ENCODE data around the gene VDAC2.

Gene VDAC2

GRCh38 chr10:75254739-75255138 lies 44.1 kb downstream of the VDAC2 start:
- no peak for FAIRE-seq

GRCh38 chr10:75260990-75261389 lies 50.4 kb downstream of the VDAC2 start:
- FAIRE-seq: no peak

DNA sequence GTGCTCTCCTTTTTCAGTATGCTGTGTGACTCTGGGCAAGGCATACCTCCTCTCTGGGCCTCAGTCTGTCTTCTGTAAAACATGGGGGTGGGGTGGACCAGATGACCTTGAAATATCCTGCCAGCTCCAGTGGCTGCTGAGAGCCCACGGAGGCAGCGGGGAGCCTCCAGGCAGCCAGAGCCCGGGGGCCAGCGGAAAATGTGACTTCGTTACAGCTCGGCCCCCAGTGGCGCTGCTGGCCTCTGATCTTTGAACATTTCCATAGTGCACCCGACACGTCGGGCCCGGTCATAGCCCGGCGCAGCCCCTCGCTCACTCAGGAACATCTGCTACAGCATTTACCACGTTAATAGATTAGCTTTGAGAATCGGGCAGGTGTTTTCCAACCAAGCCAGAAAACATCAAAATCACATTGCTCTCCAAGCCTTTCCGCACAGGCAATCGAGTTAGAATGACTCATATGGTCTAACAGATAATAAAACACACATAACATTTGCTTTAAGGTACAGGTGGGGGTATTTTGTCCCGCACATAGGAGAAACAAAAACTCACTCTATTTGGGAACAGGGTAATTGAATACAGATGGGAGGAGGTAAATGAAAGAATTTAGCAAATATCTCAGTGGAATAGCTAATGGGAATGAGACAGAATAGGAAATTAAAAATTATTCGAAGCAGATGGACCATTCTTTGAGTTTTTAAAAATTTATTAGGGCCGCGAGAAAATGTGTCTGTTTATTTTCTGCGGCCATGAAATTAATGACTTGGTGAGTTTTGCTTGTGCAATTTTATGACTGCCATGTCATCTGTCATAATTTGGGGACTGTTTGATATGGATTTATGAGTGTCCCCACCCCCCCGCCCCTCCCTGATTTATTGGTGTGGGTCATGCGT lies 51.5 kb downstream of the VDAC2 start:
- no peak for FAIRE-seq

DNA sequence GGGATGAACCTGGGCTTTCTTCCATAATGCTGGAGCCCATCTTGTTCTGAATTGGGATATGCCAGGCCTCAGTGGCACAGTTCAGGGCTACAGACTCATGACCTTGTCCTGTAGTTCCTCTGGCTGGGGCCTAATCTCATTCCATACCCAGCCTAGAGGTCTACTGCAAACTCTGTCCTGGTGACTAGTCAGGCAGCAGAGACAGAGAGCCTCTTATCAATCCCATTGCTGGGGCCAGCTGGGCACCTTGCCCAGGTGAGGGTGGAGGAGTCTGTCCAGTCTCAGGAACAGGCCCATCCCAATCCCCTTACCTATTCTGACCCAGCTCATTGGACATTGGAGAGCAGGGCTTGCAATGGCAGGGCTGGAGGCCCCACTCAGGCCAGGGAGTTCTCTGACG lies 53.2 kb downstream of the VDAC2 start:
- FAIRE-seq: no peak

DNA sequence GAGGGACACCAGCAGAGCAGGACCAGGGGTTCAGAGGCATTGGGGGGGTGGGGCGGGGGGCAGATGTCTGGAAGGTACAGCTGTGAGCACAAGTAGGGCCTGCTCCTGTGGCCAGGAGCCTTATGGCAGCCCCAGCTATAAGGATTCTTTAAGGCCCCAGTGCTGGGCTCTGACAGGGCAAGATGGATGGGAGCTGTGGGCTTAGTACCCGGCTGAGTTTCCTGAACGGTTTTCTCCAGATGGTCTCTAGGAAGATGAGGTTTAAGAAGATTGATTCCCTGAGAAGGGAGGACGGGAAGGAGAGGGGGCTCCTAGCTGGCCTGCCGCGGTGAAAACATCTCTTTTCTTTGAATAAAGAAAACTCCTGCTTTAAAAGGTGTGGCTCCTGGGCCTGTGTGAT lies 55.3 kb downstream of the VDAC2 start:
- no peak for FAIRE-seq

GRCh38 chr10:75266945-75267344 lies 56.3 kb downstream of the VDAC2 start:
- FAIRE-seq: no peak

- no peak for FAIRE-seq
These were observed 59.0 kb downstream of the VDAC2 start for GRCh38 chr10:75269605-75270004.

- no peak for FAIRE-seq
These were observed 61.5 kb downstream of the VDAC2 start for GRCh38 chr10:75272094-75272493.

DNA sequence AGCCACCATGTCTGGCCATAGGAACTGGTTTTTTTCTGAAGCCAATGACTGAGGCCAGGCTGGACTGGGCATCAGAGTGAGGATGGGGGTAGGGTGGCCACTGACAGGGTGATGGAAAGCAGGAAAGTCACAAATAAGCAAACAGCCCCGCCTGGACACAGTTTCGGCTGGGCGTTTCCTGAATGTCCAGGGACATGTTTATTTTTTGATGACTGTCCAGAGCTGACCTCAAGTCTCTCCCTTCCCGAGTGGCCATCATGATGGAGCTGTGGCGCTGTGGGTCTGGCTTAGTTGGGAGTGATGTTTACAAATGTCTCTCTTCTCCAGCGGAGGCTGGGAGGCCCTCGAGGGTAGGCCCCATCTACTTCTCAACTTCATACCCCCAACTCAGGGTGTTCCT lies 62.3 kb downstream of the VDAC2 start:
- FAIRE-seq: no peak

DNA sequence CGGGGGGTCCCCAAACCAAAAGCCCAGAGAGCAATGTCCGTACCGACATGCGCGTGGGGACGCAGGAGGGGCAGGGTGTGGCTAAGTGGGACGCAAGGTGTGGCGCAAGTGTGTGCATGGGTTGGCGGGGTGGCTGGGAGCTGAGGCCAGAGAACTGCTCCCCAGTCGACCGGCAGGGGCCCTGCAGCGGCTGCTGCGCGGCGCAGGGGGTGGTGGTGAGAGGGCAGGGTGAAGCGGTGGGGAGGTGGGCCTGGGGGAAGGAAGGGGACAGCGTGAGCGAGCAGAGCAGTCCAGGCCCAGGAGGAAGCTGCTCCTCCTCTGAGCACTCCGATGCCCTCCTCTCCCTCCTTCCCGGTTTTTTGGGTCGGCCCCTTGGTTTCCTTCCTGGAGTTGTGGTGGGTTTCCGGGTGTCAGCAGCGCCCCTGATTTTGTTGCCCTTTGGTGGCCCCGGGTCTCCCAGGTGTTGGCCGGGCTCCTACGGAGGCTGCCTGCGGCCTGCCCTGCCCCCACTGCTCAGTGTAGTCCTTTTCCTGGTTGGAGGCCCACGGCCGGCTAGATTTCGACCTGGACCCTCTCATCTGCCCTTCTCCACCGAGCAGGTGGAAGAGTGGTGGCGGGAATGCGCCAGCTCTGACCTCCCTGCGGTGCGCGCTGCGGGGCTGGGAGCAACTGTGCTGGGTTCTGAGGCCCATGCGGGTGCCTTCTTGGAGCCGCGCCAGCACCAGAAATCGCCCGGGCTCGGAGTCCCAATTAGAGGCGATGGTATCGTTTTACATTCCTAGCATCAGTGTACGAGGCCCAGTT lies 65.7 kb downstream of the VDAC2 start:
- FAIRE-seq: no peak

DNA sequence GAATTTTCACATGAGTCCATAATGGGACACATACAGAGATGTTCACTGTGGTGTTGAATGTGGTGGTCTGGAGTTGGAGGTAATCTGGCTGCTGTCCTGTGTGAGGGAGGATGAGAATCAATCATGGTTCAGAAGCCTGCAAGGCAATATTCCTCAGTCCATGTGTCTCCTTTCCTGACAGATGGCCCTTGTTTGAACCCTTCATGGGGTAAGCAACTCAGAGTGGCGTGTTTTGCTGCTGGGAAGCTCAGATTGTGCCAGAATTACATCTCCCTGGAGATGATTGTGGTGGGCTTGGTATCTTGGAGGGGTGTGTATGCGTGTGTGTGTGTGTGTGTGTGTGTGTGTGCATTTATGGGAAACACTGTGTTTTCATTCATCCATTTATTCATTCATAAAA lies 69.6 kb downstream of the VDAC2 start:
- no peak for FAIRE-seq

All from A204.1 (cell line).